Lower leg skin (tissue), 4 donors: ENCODE data around the gene HMGCR. TPM values are rescaled to one million over a fixed set of nuclear protein-coding genes. Genes with fewer than 3 reads are reported as not detected.

ENCODE experiments used
- DNase-seq, 2 donors: peaks; one replicate each; pipeline ENCODE4 v3.0.0-alpha.2; 2019; ENCODE audit warnings: low spot score in 2 of 2
- H3K4me3 ChIP-seq: fragments of 200-600 bp; sonication (generic); 2 replicates; pipeline ENCODE4 v1.5.1; 2017; ENCODE audit warnings: mild to moderate bottlenecking, low read depth; ENCODE audit not compliant: poor library complexity, severe bottlenecking
- CTCF ChIP-seq, 3 donors: fragments of 450-650 bp; IDR thresholded peaks; one replicate each; pipeline ENCODE4 v1.5.1; 2016; ENCODE audit warnings: antibody characterized with exemption in 3 of 3, mild to moderate bottlenecking in 3 of 3, moderate library complexity in 2 of 3
- POLR2A ChIP-seq, 2 donors: fragments of 450-650 bp; IDR thresholded peaks; one replicate each; pipeline ENCODE4 v1.6.1; 2016 to 2017; ENCODE audit warnings: antibody characterized with exemption in 2 of 2, mild to moderate bottlenecking in 1 of 2, moderate library complexity in 1 of 2
- WGBS, 2 donors: methylation state at CpG; one replicate each; pipeline ENCODE4 v1.1.5; 2018; 5-methylcytosine and 5-hydroxymethylcytosine counted together
- intact Hi-C: fragments of 100-400 bp; cut with DNase I; formaldehyde crosslinking; loops from one replicate; pipeline ENCODE4 v1.15.0; 2023; ENCODE audit warnings: low total_unique reads
- total RNA-seq, 4 donors: library from RNA; depleted of rRNA; stranded (reverse); fragments of >200 nt; gene quantifications; one replicate each; pipeline ENCODE4 v1.1.0, GENCODE V29; 2016

Gene HMGCR
- total RNA-seq, 4 donors from 2014 or later = 101 to 119 (median 103) TPM

GRCh38 chr5:75342836-75343235, 5.8 kb downstream of the HMGCR start:
- intact Hi-C loops = no loop called here
- no peak for DNase-seq
- no peak for TF ChIP-seq CTCF (IDR thresholded peaks at IDR 0.05)
- TF ChIP-seq POLR2A (IDR thresholded peaks at IDR 0.05) = no peak
- H3K4me3 ChIP-seq = no peak overlapping the region
- 88 to 91% methylated on average over 4 of the region's 4 CpGs for WGBS, 2 donors

- WGBS, 2 donors = 87 to 91% methylated on average over 3 of the region's 3 CpGs
- DNase-seq = no peak
- intact Hi-C loops = no loop called here
- no peak overlapping the region for H3K4me3 ChIP-seq
- TF ChIP-seq CTCF (IDR thresholded peaks at IDR 0.05) (no peak), POLR2A (IDR thresholded peaks at IDR 0.05) (no peak)
Observed at GRCh38 chr5:75348241-75348640, 11.2 kb downstream of the HMGCR start.

- H3K4me3 ChIP-seq = no peak overlapping the region
- intact Hi-C loops = no loop called here
- WGBS, 2 donors = 92 to 93% methylated on average over 2 of the region's 2 CpGs
- TF ChIP-seq CTCF (IDR thresholded peaks at IDR 0.05) (no peak), POLR2A (IDR thresholded peaks at IDR 0.05) (no peak)
- no peak for DNase-seq
Observed at GRCh38 chr5:75349663-75350062, 12.6 kb downstream of the HMGCR start.

- no peak overlapping the region for H3K4me3 ChIP-seq
- no peak for TF ChIP-seq CTCF (IDR thresholded peaks at IDR 0.05)
- intact Hi-C loops = no loop called here
- WGBS, 2 donors = 91 to 92% methylated on average over 7 of the region's 7 CpGs
- no peak for DNase-seq
Observed at GRCh38 chr5:75351139-75351926, 14.3 kb downstream of the HMGCR start.

GRCh38 chr5:75355236-75355635, 18.2 kb downstream of the HMGCR start:
- no peak for DNase-seq
- TF ChIP-seq POLR2A (IDR thresholded peaks at IDR 0.05) (no peak), CTCF (IDR thresholded peaks at IDR 0.05) (no peak)
- intact Hi-C loops = no loop called here
- H3K4me3 ChIP-seq = no peak overlapping the region
- WGBS, 2 donors = 93 to 95% methylated on average over 6 of the region's 6 CpGs

GRCh38 chr5:75356719-75357118, 19.7 kb downstream of the HMGCR start:
- 92 to 96% methylated on average over 7 of the region's 7 CpGs for WGBS, 2 donors

More at GRCh38 chr5:75356719-75357118, 19.7 kb downstream of the HMGCR start:
- no peak for TF ChIP-seq CTCF (IDR thresholded peaks at IDR 0.05)
- no peak for TF ChIP-seq POLR2A (IDR thresholded peaks at IDR 0.05)
- H3K4me3 ChIP-seq = no peak overlapping the region
- no peak for DNase-seq
- intact Hi-C loops = no loop called here
